Mesendoderm (in vitro differentiated cells): ENCODE data around the gene CEP83.

Experiments
- DNase-seq: peaks from one replicate; pipeline ENCODE4 v3.0.0; 2013
- H2AK5ac ChIP-seq: 2 replicates; pipeline ENCODE4 v1.6.1; 2013; ENCODE audit warnings: low read length, inconsistent platforms
- H2BK120ac ChIP-seq: 2 replicates; pipeline ENCODE4 v1.6.1; 2013; ENCODE audit warnings: low read depth, mild to moderate bottlenecking, low read length, moderate library complexity, mixed read lengths
- H2BK15ac ChIP-seq: replicated peaks from 2 replicates; pipeline ENCODE4 v1.6.1; 2013; ENCODE audit warnings: low read depth, mild to moderate bottlenecking, moderate library complexity
- H2BK5ac ChIP-seq: 2 replicates; pipeline ENCODE4 v1.6.1; 2013; ENCODE audit warnings: low read length, inconsistent platforms
- H3K18ac ChIP-seq: 2 replicates; pipeline ENCODE4 v1.6.1; 2013; ENCODE audit warnings: mild to moderate bottlenecking, low read length, mixed read lengths
- H3K23ac ChIP-seq: one replicate; pipeline ENCODE4 v1.6.1; 2013; ENCODE audit warnings: low read length
- H3K27ac ChIP-seq: 2 replicates; pipeline ENCODE4 v1.5.1; 2013; ENCODE audit warnings: low read depth, mild to moderate bottlenecking, inconsistent platforms, low read length, moderate library complexity
- H3K27me3 ChIP-seq: 2 replicates; pipeline ENCODE4 v1.6.1; 2013; ENCODE audit warnings: low read length, control low read depth, mild to moderate bottlenecking, inconsistent platforms; ENCODE audit not compliant: insufficient read depth, poor library complexity
- H3K36me3 ChIP-seq: 2 replicates; pipeline ENCODE4 v1.6.1; 2013; ENCODE audit warnings: low read length, inconsistent platforms; ENCODE audit not compliant: control insufficient read depth, insufficient read depth
- H3K4ac ChIP-seq: one replicate; pipeline ENCODE4 v1.6.1; 2013; ENCODE audit warnings: low read depth, mild to moderate bottlenecking, low read length, moderate library complexity
- H3K4me1 ChIP-seq: 2 replicates; pipeline ENCODE4 v1.6.1; 2013; ENCODE audit warnings: low read depth, low read length, inconsistent platforms; ENCODE audit not compliant: control insufficient read depth
- H3K4me2 ChIP-seq: 2 replicates; pipeline ENCODE4 v1.6.1; 2013; ENCODE audit warnings: low read length
- H3K4me3 ChIP-seq: 2 replicates; pipeline ENCODE4 v1.5.1; 2013; ENCODE audit warnings: mild to moderate bottlenecking, low read length
- H3K56ac ChIP-seq: one replicate; pipeline ENCODE4 v1.6.1; 2013; ENCODE audit warnings: low read length
- H3K79me1 ChIP-seq: 2 replicates; pipeline ENCODE4 v1.6.1; 2013; ENCODE audit warnings: low read length, inconsistent platforms
- H3K79me2 ChIP-seq: 2 replicates; pipeline ENCODE4 v1.6.1; 2013; ENCODE audit warnings: mild to moderate bottlenecking, low read length; ENCODE audit not compliant: control insufficient read depth, insufficient read depth
- H3K9ac ChIP-seq: 2 replicates; pipeline ENCODE4 v1.6.1; 2013; ENCODE audit warnings: low read length, inconsistent platforms
- H4K5ac ChIP-seq: one replicate; pipeline ENCODE4 v1.6.1; 2013; ENCODE audit warnings: low read length
- H4K8ac ChIP-seq: one replicate; pipeline ENCODE4 v1.6.1; 2013; ENCODE audit warnings: low read depth, mild to moderate bottlenecking, control low read depth, low read length, moderate library complexity
- WGBS: extraction: QIAGEN DNeasy Blood & Tissue Kit; methylation state at CpG from one replicate; pipeline ENCODE4 v1.1.7; 2013; ENCODE audit warnings: low lambda C conversion rate, missing lambda C conversion rate; ENCODE audit not compliant: insufficient coverage; ENCODE audit errors: extremely low coverage; 5-methylcytosine and 5-hydroxymethylcytosine counted together

CEP83 gene

GRCh38 chr12:94312378-94312777 is 147.3 kb downstream of the CEP83 start:
- Histone ChIP-seq H3K56ac (no peak overlapping the region), H2BK15ac (no peak overlapping the region), H3K4me1 (no peaks in the 10 kb centered on the region), H3K4ac (no peak overlapping the region), H3K23ac (no peak overlapping the region), H3K18ac (no peak overlapping the region), H3K4me2 (no peak overlapping the region), H2AK5ac (no peak overlapping the region), H3K79me2 (no peaks in the 10 kb centered on the region), H2BK5ac (no peak overlapping the region), H3K79me1 (no peaks in the 10 kb centered on the region), H2BK120ac (no peak overlapping the region), H3K27me3 (no peaks in the 10 kb centered on the region), H3K9ac (no peak overlapping the region), H4K5ac (no peak overlapping the region), H3K36me3 (no peaks in the 10 kb centered on the region), H4K8ac (no peak overlapping the region), H3K27ac (no peak overlapping the region), H3K4me3 (no peak overlapping the region)
- DNase-seq: no peak
- no CpG with 5 or more reads among the region's 1 CpG for WGBS

GRCh38 chr12:94309373-94309772 is 150.3 kb downstream of the CEP83 start:
- no peak overlapping the region for H3K4me2 ChIP-seq
- no peak overlapping the region for H3K9ac ChIP-seq
- H2BK5ac ChIP-seq: no peak overlapping the region

GRCh38 chr12:94308612-94309011 is 151.1 kb downstream of the CEP83 start:
- Histone ChIP-seq H2BK120ac (no peak overlapping the region), H3K23ac (no peak overlapping the region), H2AK5ac (no peak overlapping the region), H3K4me2 (no peak overlapping the region), H3K56ac (no peak overlapping the region), H4K5ac (no peak overlapping the region), H3K36me3 (no peaks in the 10 kb centered on the region), H3K4me3 (no peak overlapping the region), H2BK5ac (no peak overlapping the region), H3K79me1 (no peaks in the 10 kb centered on the region), H3K27me3 (no peaks in the 10 kb centered on the region), H3K4ac (no peak overlapping the region), H3K79me2 (no peaks in the 10 kb centered on the region), H3K18ac (no peak overlapping the region), H3K27ac (no peak overlapping the region), H3K9ac (no peak overlapping the region), H4K8ac (no peak overlapping the region), H2BK15ac (no peak overlapping the region), H3K4me1 (peaks cover 12% of the 10 kb centered on the region)
- DNase-seq: no peak
- WGBS: no CpG with 5 or more reads among the region's 2 CpGs

More at GRCh38 chr12:94309373-94309772, 150.3 kb downstream of the CEP83 start:
- H3K79me1 ChIP-seq: no peaks in the 10 kb centered on the region
- no peak for DNase-seq
- H3K4me3 ChIP-seq: no peak overlapping the region
- no peak overlapping the region for H3K18ac ChIP-seq
- H2BK15ac ChIP-seq: no peak overlapping the region
- H3K56ac ChIP-seq: no peak overlapping the region
- no peak overlapping the region for H4K8ac ChIP-seq
- H2BK120ac ChIP-seq: no peak overlapping the region
- no peak overlapping the region for H3K4ac ChIP-seq
- no peaks in the 10 kb centered on the region for H3K27me3 ChIP-seq
- WGBS: no CpG with 5 or more reads among the region's 5 CpGs
- no peak overlapping the region for H4K5ac ChIP-seq
- no peaks in the 10 kb centered on the region for H3K79me2 ChIP-seq
- H3K27ac ChIP-seq: no peak overlapping the region
- no peak overlapping the region for H3K23ac ChIP-seq
- H3K36me3 ChIP-seq: no peaks in the 10 kb centered on the region
- peaks cover 9% of the 10 kb centered on the region for H3K4me1 ChIP-seq
- H2AK5ac ChIP-seq: no peak overlapping the region

GRCh38 chr12:94305130-94305957 is 154.3 kb downstream of the CEP83 start:
- Histone ChIP-seq H3K4me1 (peaks cover 15% of the 10 kb centered on the region), H3K4ac (no peak overlapping the region), H3K4me2 (no peak overlapping the region), H2BK15ac (no peak overlapping the region), H3K36me3 (no peaks in the 10 kb centered on the region), H2BK5ac (peak overlapping the region; percentile 30), H4K8ac (no peak overlapping the region), H3K23ac (no peak overlapping the region), H3K79me1 (no peaks in the 10 kb centered on the region), H3K27ac (peak overlapping the region; percentile 42), H2BK120ac (no peak overlapping the region), H4K5ac (no peak overlapping the region), H3K56ac (no peak overlapping the region), H3K27me3 (no peaks in the 10 kb centered on the region), H3K79me2 (no peaks in the 10 kb centered on the region), H3K18ac (peak overlapping the region; percentile 32), H3K9ac (no peak overlapping the region), H3K4me3 (no peak overlapping the region), H2AK5ac (no peak overlapping the region)
- DNase-seq: peak; percentile 50
- WGBS: no CpG with 5 or more reads among the region's 9 CpGs

- no peak overlapping the region for H4K5ac ChIP-seq
- no peak overlapping the region for H3K27ac ChIP-seq
These were observed 155.1 kb downstream of the CEP83 start for GRCh38 chr12:94304566-94305061.

More at GRCh38 chr12:94304566-94305061, 155.1 kb downstream of the CEP83 start:
- Histone ChIP-seq H3K4ac (no peak overlapping the region), H2BK120ac (no peak overlapping the region), H3K9ac (no peak overlapping the region), H2BK15ac (no peak overlapping the region), H2AK5ac (no peak overlapping the region), H3K23ac (no peak overlapping the region), H3K79me2 (no peaks in the 10 kb centered on the region), H3K4me1 (peaks cover 15% of the 10 kb centered on the region), H3K36me3 (no peaks in the 10 kb centered on the region), H3K79me1 (no peaks in the 10 kb centered on the region), H3K18ac (no peak overlapping the region), H3K56ac (peak overlapping the region; percentile 50), H3K4me2 (no peak overlapping the region), H2BK5ac (peak overlapping the region; percentile 51), H3K4me3 (no peak overlapping the region), H3K27me3 (no peaks in the 10 kb centered on the region), H4K8ac (no peak overlapping the region)
- peak; percentile 97 for DNase-seq
- no CpG with 5 or more reads among the region's 3 CpGs for WGBS
